GM12878 (cell line): ENCODE data around the gene SLC9A7. TPM values are rescaled to one million over a fixed set of nuclear protein-coding genes. Genes with fewer than 3 reads are reported as not detected.

ENCODE experiments used
- ATAC-seq: fragments of 200-7000 bp; cut with Tn5 transposase; 3 replicates; pipeline ENCODE4 v1.9.1; 2020; ENCODE audit warnings: mild to moderate bottlenecking, moderate library complexity
- BruUV-seq: library from RNA; stranded (reverse); fragments of 400-500 nt; replicated peaks from 2 replicates; lab custom pipeline; 2021; lab: Mats Ljungman, UMichigan
- CTCF ChIA-PET: fragments of 300-600 bp; sonication (Branson Sonifier 250); formaldehyde crosslinking; extraction: SDS; loops from one replicate; lab custom pipeline; 2021; ENCODE audit warnings: inconsistent platforms; lab: Yijun Ruan, JAX
- POLR2A ChIA-PET: fragments of 350-600 bp; formaldehyde crosslinking; extraction: SDS; loops from one replicate; lab custom pipeline; 2021; ENCODE audit warnings: inconsistent platforms; lab: Charles Lee
- RAD21 ChIA-PET: fragments of 300-600 bp; sonication (Branson Sonifier 250); formaldehyde crosslinking; loops from one replicate; lab custom pipeline; 2023; ENCODE audit warnings: antibody characterized with exemption; ENCODE audit not compliant: unreplicated experiment; lab: Charles Lee
- SMC1A ChIA-PET: fragments of 300-600 bp; sonication (Branson Sonifier 250); formaldehyde crosslinking; loops from one replicate; lab custom pipeline; 2023; ENCODE audit not compliant: unreplicated experiment, uncharacterized antibody; lab: Charles Lee
- DNase-seq: peaks from one replicate; pipeline ENCODE4 v3.0.0-alpha.2; 2011; ENCODE audit warnings: low read depth, low spot score
- FAIRE-seq: peaks from 3 replicates; lab custom pipeline; 2011; peaks lifted over from hg19 to GRCh38; lab: Jason Lieb, UNC
- H2AFZ ChIP-seq: 2 replicates; pipeline ENCODE4 v1.6.0; 2011; ENCODE audit warnings: low read depth, low read length, control low read depth; ENCODE audit not compliant: control insufficient read depth
- H3K27ac ChIP-seq: 2 replicates; pipeline ENCODE4 v1.5.1; 2011; ENCODE audit warnings: control low read depth; ENCODE audit not compliant: control insufficient read depth, insufficient read depth
- H3K27me3 ChIP-seq, 2 experiments: replicated peaks in 1 of 2; 2 replicates each; pipeline versions ENCODE4 v1.6.0 to v1.6.1; 2011; ENCODE audit warnings: low read length in 1 of 2; ENCODE audit not compliant: control insufficient read depth in 2 of 2, insufficient read depth in 2 of 2
- H3K36me3 ChIP-seq, 2 experiments: 2 replicates each; pipeline ENCODE4 v1.5.1; 2011; ENCODE audit warnings: low read length in 1 of 2; ENCODE audit not compliant: control insufficient read depth in 2 of 2, insufficient read depth in 2 of 2
- H3K4me1 ChIP-seq: 2 replicates; pipeline ENCODE4 v1.6.1; 2011; ENCODE audit warnings: mild to moderate bottlenecking, low read length, moderate library complexity, mixed read lengths; ENCODE audit not compliant: control insufficient read depth, insufficient read depth
- H3K4me2 ChIP-seq: 2 replicates; pipeline ENCODE4 v1.6.0; 2011; ENCODE audit warnings: control low read depth; ENCODE audit not compliant: control insufficient read depth, insufficient read depth
- H3K4me3 ChIP-seq: fragments of 200-600 bp; sonication (generic); 2 replicates; pipeline ENCODE4 v1.5.1; 2016
- H3K79me2 ChIP-seq: 2 replicates; pipeline ENCODE4 v1.6.0; 2011; ENCODE audit warnings: low read length; ENCODE audit not compliant: control insufficient read depth, insufficient read depth
- H3K9ac ChIP-seq: 2 replicates; pipeline ENCODE4 v1.8.0; 2011; ENCODE audit warnings: low read length, control low read depth, mixed read lengths; ENCODE audit not compliant: control insufficient read depth, insufficient read depth
- H3K9me3 ChIP-seq: replicated peaks from 3 replicates; pipeline ENCODE4 v1.5.1; 2011; ENCODE audit warnings: mild to moderate bottlenecking, low read length; ENCODE audit not compliant: control insufficient read depth, insufficient read depth
- H4K20me1 ChIP-seq: 2 replicates; pipeline ENCODE4 v1.6.0; 2011; ENCODE audit not compliant: control insufficient read depth, insufficient read depth
- ATF7 ChIP-seq: fragments of 450-650 bp; IDR thresholded peaks from 2 replicates; pipeline ENCODE4 v1.6.1; 2016; ENCODE audit warnings: low read depth, mild to moderate bottlenecking
- BCL11A ChIP-seq: IDR thresholded peaks from 2 replicates; pipeline ENCODE4 v1.6.1; 2011; ENCODE audit warnings: low read depth, low read length
- HCFC1 ChIP-seq: fragments of 150-350 bp; IDR thresholded peaks from 2 replicates; pipeline ENCODE4 v1.6.1; 2014; ENCODE audit warnings: low read length
- JUNB ChIP-seq: IDR thresholded peaks from 2 replicates; pipeline ENCODE4 v1.6.1; 2016; ENCODE audit warnings: antibody characterized with exemption, mild to moderate bottlenecking
- NKRF ChIP-seq: fragments of 450-650 bp; conservative IDR thresholded peaks from 2 replicates; pipeline ENCODE4 v1.6.1; 2017; ENCODE audit warnings: mild to moderate bottlenecking, moderate library complexity
- PML ChIP-seq: IDR thresholded peaks from 2 replicates; pipeline ENCODE4 v1.6.1; 2012; ENCODE audit warnings: low read length, inconsistent platforms
- USF1 ChIP-seq: IDR thresholded peaks from 2 replicates; pipeline ENCODE4 v1.6.1; 2011; ENCODE audit warnings: borderline replicate concordance, low read depth, mild to moderate bottlenecking, moderate library complexity, mixed read lengths, low read length; ENCODE audit not compliant: insufficient read depth; ENCODE audit errors: extremely low read length
- ZBED1 ChIP-seq: IDR thresholded peaks from 2 replicates; pipeline ENCODE4 v1.6.1; 2016; ENCODE audit warnings: borderline replicate concordance
- ZBTB4 ChIP-seq: fragments of 450-650 bp; formaldehyde crosslinking; IDR thresholded peaks from 2 replicates; pipeline ENCODE4 v1.4.0; 2022; ENCODE audit warnings: mild to moderate bottlenecking, moderate library complexity
- ZBTB40 ChIP-seq: fragments of 450-650 bp; IDR thresholded peaks from 2 replicates; pipeline ENCODE4 v1.6.1; 2016; ENCODE audit warnings: mild to moderate bottlenecking, moderate library complexity, borderline replicate concordance
- ZNF384 ChIP-seq: IDR thresholded peaks from 2 replicates; pipeline ENCODE4 v1.6.1; 2012; ENCODE audit warnings: low read depth, mild to moderate bottlenecking, low read length, improper control_type of control experiment, borderline replicate concordance
- WGBS: methylation state at CpG from one replicate; pipeline ENCODE4 v1.1.6; 2016; ENCODE audit warnings: low lambda C conversion rate; ENCODE audit not compliant: insufficient replicate concordance, insufficient coverage; ENCODE audit errors: missing lambda C conversion rate; 5-methylcytosine and 5-hydroxymethylcytosine counted together
- in situ Hi-C: fragments of 300-500 bp; cut with MboI; formaldehyde crosslinking; loops from 9 replicates; pipeline ENCODE4 v1.14.3; 2018; ENCODE audit warnings: mixed read lengths
- intact Hi-C: fragments of 100-400 bp; cut with micrococcal nuclease; formaldehyde crosslinking; loops from one replicate; pipeline ENCODE4 v1.14.2; 2022; ENCODE audit not compliant: unreplicated experiment
- polyA plus RNA-seq, 11 experiments: library from polyadenylated mRNA; depleted of rRNA in 4 of 11; unstranded in 6 of 11; stranded (reverse) in 5 of 11; fragments of >200 nt; fragmentation: Nextera tagmentation in 4 of 11; fragmentation: Illumina TruSeq in 1 of 11; extraction: Ambion mirVana in 4 of 11; extraction: Trizol in 1 of 11; gene quantifications; 1 replicate in 1 of 11; 2 replicates in 10 of 11; pipeline versions ENCODE4 v1.2.1 to v1.2.3, GENCODE V29; 2011 to 2016; ENCODE audit warnings: inconsistent platforms in 2 of 11, missing spikeins in 2 of 11, low read depth in 1 of 11
- total RNA-seq, 4 experiments: library from RNA; depleted of rRNA in 3 of 4; stranded (reverse); fragments of >200 nt in 3 of 4; fragmentation: Illumina TruSeq in 1 of 4; extraction: Trizol in 1 of 4; gene quantifications; 2 replicates each; pipeline versions ENCODE4 v1.2.1 to v1.2.3, GENCODE V29; 2013 to 2021

Gene SLC9A7
- total and polyA plus RNA-seq, 10 of the 15 experiments (the other 5 are each of a cell fraction or from before 2014, with no cell fraction given), result 5.0 to 62.8 (median 30.5) TPM

GRCh38 chrX:46754036-46754435 lies 4.9 kb downstream of the SLC9A7 start (continued):
- TF ChIP-seq USF1, result no peak
- TF ChIP-seq, all 136 proteins: peak for 0

GRCh38 chrX:46750889-46751288 lies 8.0 kb downstream of the SLC9A7 start:
- Histone ChIP-seq H3K4me2 (no peak overlapping the region), H3K79me2 (peaks cover 88% of the 10 kb centered on the region), H3K9me3 (no peaks in the 10 kb centered on the region), H3K9ac (no peak overlapping the region), H4K20me1 (no peaks in the 10 kb centered on the region), H3K4me3 (no peak overlapping the region), H3K4me1 (0 out of 2 replicates have a peak, but pooled peaks cover 3% of the 10 kb centered on the region), H3K36me3 (peaks cover 0 to 7% of the 10 kb centered on the region in 2 experiments; a peak in 3 of 4 replicates), H2AFZ (no peak overlapping the region), H3K27ac (0 out of 2 replicates have a peak overlapping the region, but pooled peaks have one; percentile 2), H3K27me3 (no peaks in the 10 kb centered on the region)
- RAD21 ChIA-PET, result no interaction called here
- intact Hi-C loops, result no loop called here
- WGBS, result 6% methylated on average over 1 of the region's 1 CpG
- no peak for DNase-seq
- in situ Hi-C loops, result no loop called here
- ATAC-seq, result no peak
- no TSS peak for BruUV-seq
- SMC1A ChIA-PET, result interaction anchor here (0.7 to 2.2 kb wide), 3 partner anchors 11 to 31 kb away, joined by 3 to 7 read pairs (median 3); no protein-coding TSS in a partner anchor
- CTCF ChIA-PET, result no interaction called here
- FAIRE-seq, result no peak
- POLR2A ChIA-PET, result no interaction called here
- TF ChIP-seq PML, result no peak
- TF ChIP-seq HCFC1, result no peak
- TF ChIP-seq NKRF, result no peak
- no peak for TF ChIP-seq JUNB
- no peak for TF ChIP-seq ATF7
- TF ChIP-seq ZBTB4 (CRISPR knock-in tag), result no peak
- TF ChIP-seq ZNF384, result no peak
- no peak for TF ChIP-seq ZBED1
- TF ChIP-seq BCL11A, result no peak
- TF ChIP-seq ZBTB40, result no peak
